GM21786 (cell line): ENCODE results near the gene MEP1A.
"Not testable (repeated sequence)": the region's sequence is repeated elsewhere in the genome, so short reads cannot be mapped to it uniquely, and the experiment has no call there.

Source experiments
- ATAC-seq: cut with Tn5 transposase; IDR thresholded peaks from one replicate; pipeline ENCODE4 v1.9.1; 2021; ENCODE audit not compliant: unreplicated experiment

Gene MEP1A

GRCh38 chr6:46793138-46793537 lies at the start of gene MEP1A:
Gene MEP1A (plus strand): TSS chr6:46793389. CDS start chr6:46793399, 10 bp downstream.
- no peak for ATAC-seq

- no peak for ATAC-seq
These were observed 49.6 kb upstream of the MEP1A start for GRCh38 chr6:46743425-46744158.

GRCh38 chr6:46744159-46744725 lies 48.9 kb upstream of the MEP1A start:
- not testable (repeated sequence) for ATAC-seq

GRCh38 chr6:46745973-46746372 lies 47.2 kb upstream of the MEP1A start:
- no peak for ATAC-seq

- no peak for ATAC-seq
These were observed 46.5 kb upstream of the MEP1A start, which contains the start of gene ANKRD66 for GRCh38 chr6:46746696-46747095. Gene ANKRD66 (plus strand): TSS chr6:46746933. CDS start chr6:46751949, 5,016 bp downstream.

GRCh38 chr6:46748940-46749503 lies 44.2 kb upstream of the MEP1A start:
- no peak for ATAC-seq

- no peak for ATAC-seq
These were observed 43.5 kb upstream of the MEP1A start for GRCh38 chr6:46749731-46750130.

- ATAC-seq: no peak
These were observed 41.5 kb upstream of the MEP1A start for GRCh38 chr6:46751658-46752057.

- no peak for ATAC-seq
These were observed 37.3 kb upstream of the MEP1A start for GRCh38 chr6:46755865-46756264.

- ATAC-seq: no peak
These were observed 36.5 kb upstream of the MEP1A start for GRCh38 chr6:46756469-46757213.

GRCh38 chr6:46757214-46757596 lies 36.0 kb upstream of the MEP1A start:
- ATAC-seq: no peak

- no peak for ATAC-seq
These were observed 34.0 kb upstream of the MEP1A start for GRCh38 chr6:46758960-46759753.

GRCh38 chr6:46760925-46761324 lies 32.3 kb upstream of the MEP1A start:
- no peak for ATAC-seq

- no peak for ATAC-seq
These were observed 29.7 kb upstream of the MEP1A start for GRCh38 chr6:46763466-46763865.

GRCh38 chr6:46764280-46764679 lies 28.9 kb upstream of the MEP1A start:
- ATAC-seq: not testable (repeated sequence)

- no peak for ATAC-seq
These were observed 28.2 kb upstream of the MEP1A start for GRCh38 chr6:46764961-46765360.

- ATAC-seq: no peak
These were observed 21.2 kb upstream of the MEP1A start for GRCh38 chr6:46772016-46772415.

- peak; percentile 61 for ATAC-seq
These were observed 20.4 kb upstream of the MEP1A start for GRCh38 chr6:46772762-46773161.

GRCh38 chr6:46773201-46773855 lies 19.9 kb upstream of the MEP1A start:
- ATAC-seq: no peak

GRCh38 chr6:46774736-46775135 lies 18.5 kb upstream of the MEP1A start:
- ATAC-seq: not testable (repeated sequence)
